H9 (cell line): ENCODE results near the gene CCDC186. TPM values are rescaled to one million over a fixed set of nuclear protein-coding genes. Genes with fewer than 3 reads are reported as not detected.

ENCODE experiments used
- DNase-seq: peaks from one replicate; pipeline ENCODE4 v3.0.0-alpha.2; 2017
- H2AFZ ChIP-seq: one replicate; pipeline ENCODE4 v1.6.1; 2013; ENCODE audit warnings: mild to moderate bottlenecking, low read length, control low read depth, moderate library complexity
- H2AK5ac ChIP-seq: 2 replicates; pipeline ENCODE4 v1.6.1; 2013; ENCODE audit warnings: low read length, control low read depth, mixed read lengths; ENCODE audit not compliant: insufficient read length
- H2BK120ac ChIP-seq: one replicate; pipeline ENCODE4 v1.6.1; 2013; ENCODE audit warnings: low read depth, mild to moderate bottlenecking, low read length, control low read depth, inconsistent platforms; ENCODE audit not compliant: poor library complexity, severe bottlenecking
- H2BK12ac ChIP-seq: 2 replicates; pipeline ENCODE4 v1.6.1; 2013; ENCODE audit warnings: low read length, control low read depth, mixed read lengths, low read depth; ENCODE audit not compliant: insufficient read length
- H2BK15ac ChIP-seq: 2 replicates; pipeline ENCODE4 v1.6.1; 2013; ENCODE audit warnings: low read depth, low read length, control low read depth
- H2BK20ac ChIP-seq: one replicate; pipeline ENCODE4 v1.6.1; 2013; ENCODE audit warnings: low read depth, mild to moderate bottlenecking, low read length, control low read depth, inconsistent platforms; ENCODE audit not compliant: poor library complexity, severe bottlenecking
- H2BK5ac ChIP-seq: 2 replicates; pipeline ENCODE4 v1.6.1; 2013; ENCODE audit warnings: low read length, control low read depth, mixed read lengths; ENCODE audit not compliant: insufficient read length
- H3K14ac ChIP-seq: 2 replicates; pipeline ENCODE4 v1.6.1; 2013; ENCODE audit warnings: low read length, control low read depth; ENCODE audit not compliant: insufficient read depth
- H3K18ac ChIP-seq: 2 replicates; pipeline ENCODE4 v1.6.1; 2013; ENCODE audit warnings: low read depth, mild to moderate bottlenecking, mixed read lengths, low read length, control low read depth; ENCODE audit not compliant: insufficient read length
- H3K23ac ChIP-seq: 2 replicates; pipeline ENCODE4 v1.6.1; 2013; ENCODE audit warnings: low read length, control low read depth, mixed read lengths, low read depth; ENCODE audit not compliant: insufficient read length
- H3K23me2 ChIP-seq: 2 replicates; pipeline ENCODE4 v1.6.1; 2013; ENCODE audit warnings: low read depth, mild to moderate bottlenecking, mixed read lengths, low read length, control low read depth; ENCODE audit not compliant: insufficient read length, poor library complexity, severe bottlenecking
- H3K27ac ChIP-seq: 2 replicates; pipeline ENCODE4 v1.5.1; 2013; ENCODE audit warnings: low read length, control low read depth, mixed read lengths, low read depth; ENCODE audit not compliant: insufficient read length
- H3K27me3 ChIP-seq: 2 replicates; pipeline ENCODE4 v1.6.1; 2013; ENCODE audit warnings: low read length, control low read depth, inconsistent platforms; ENCODE audit not compliant: insufficient read depth
- H3K4ac ChIP-seq: 2 replicates; pipeline ENCODE4 v1.6.1; 2013; ENCODE audit warnings: low read depth, mild to moderate bottlenecking, control low read depth, inconsistent platforms, low read length, moderate library complexity
- H3K4me1 ChIP-seq: 2 replicates; pipeline ENCODE4 v1.6.1; 2013; ENCODE audit warnings: low read length, control low read depth, inconsistent platforms; ENCODE audit not compliant: insufficient read depth
- H3K4me2 ChIP-seq: 2 replicates; pipeline ENCODE4 v1.6.1; 2013; ENCODE audit warnings: low read length, control low read depth, mixed read lengths; ENCODE audit not compliant: insufficient read length, insufficient read depth
- H3K56ac ChIP-seq: 2 replicates; pipeline ENCODE4 v1.6.1; 2013; ENCODE audit warnings: low read depth, mild to moderate bottlenecking, mixed read lengths, low read length, control low read depth; ENCODE audit not compliant: insufficient read length
- H3K79me1 ChIP-seq: 2 replicates; pipeline ENCODE4 v1.6.1; 2013; ENCODE audit warnings: low read depth, mild to moderate bottlenecking, moderate library complexity, low read length, control low read depth, inconsistent platforms; ENCODE audit not compliant: insufficient read depth, poor library complexity, severe bottlenecking
- H3K79me2 ChIP-seq: 2 replicates; pipeline ENCODE4 v1.6.1; 2013; ENCODE audit warnings: low read length, control low read depth, inconsistent platforms; ENCODE audit not compliant: insufficient read depth
- H3K9ac ChIP-seq: 2 replicates; pipeline ENCODE4 v1.6.1; 2013; ENCODE audit warnings: low read length, control low read depth, mixed read lengths; ENCODE audit not compliant: insufficient read length; ENCODE audit errors: extremely low read depth
- H3K9me3 ChIP-seq: one replicate; pipeline ENCODE4 v1.6.1; 2013; ENCODE audit warnings: low read depth, low read length, inconsistent platforms; ENCODE audit not compliant: control insufficient read depth
- H3T11ph ChIP-seq: one replicate; pipeline ENCODE4 v1.6.1; 2013; ENCODE audit warnings: mild to moderate bottlenecking, low read length, control low read depth, inconsistent platforms
- H4K20me1 ChIP-seq: one replicate; pipeline ENCODE4 v1.6.1; 2013; ENCODE audit not compliant: control insufficient read depth, insufficient read length, insufficient read depth
- H4K5ac ChIP-seq: 2 replicates; pipeline ENCODE4 v1.6.1; 2013; ENCODE audit warnings: low read depth, mild to moderate bottlenecking, mixed read lengths, low read length, control low read depth; ENCODE audit not compliant: insufficient read length
- H4K8ac ChIP-seq: replicated peaks from 2 replicates; pipeline ENCODE4 v1.6.1; 2013; ENCODE audit warnings: low read length, control low read depth, mixed read lengths, low read depth; ENCODE audit not compliant: insufficient read length
- H4K91ac ChIP-seq: 2 replicates; pipeline ENCODE4 v1.6.1; 2013; ENCODE audit warnings: low read depth, mild to moderate bottlenecking, moderate library complexity, mixed read lengths, low read length, control low read depth; ENCODE audit not compliant: insufficient read length
- H3K27ac Mint-ChIP-seq, 3 experiments: 2 replicates in 2 of 3; 3 replicates in 1 of 3; pipeline ENCODE4 v1.8.0; 2020 to 2021; ENCODE audit warnings: mixed read lengths in 3 of 3, mild to moderate bottlenecking in 1 of 3, moderate library complexity in 1 of 3
- H3K27me3 Mint-ChIP-seq: 2 replicates; pipeline ENCODE4 v1.8.0; 2021; ENCODE audit warnings: low read depth, mild to moderate bottlenecking, moderate library complexity, mixed read lengths
- H3K36me3 Mint-ChIP-seq, 3 experiments: 2 replicates in 2 of 3; 3 replicates in 1 of 3; pipeline ENCODE4 v1.8.0; 2020 to 2021; ENCODE audit warnings: low read depth in 3 of 3, mixed read lengths in 3 of 3; ENCODE audit not compliant: insufficient read depth in 1 of 3
- H3K4me1 Mint-ChIP-seq, 2 experiments: 2 replicates each; pipeline ENCODE4 v1.8.0; 2020; ENCODE audit warnings: mixed read lengths in 2 of 2
- H3K4me3 Mint-ChIP-seq, 2 experiments: 2 replicates in 1 of 2; 3 replicates in 1 of 2; pipeline ENCODE4 v1.8.0; 2020 to 2021; ENCODE audit warnings: mild to moderate bottlenecking in 2 of 2, mixed read lengths in 2 of 2, moderate library complexity in 1 of 2
- H3K9me3 Mint-ChIP-seq, 2 experiments: 2 replicates in 1 of 2; 3 replicates in 1 of 2; pipeline ENCODE4 v1.8.0; 2020; ENCODE audit warnings: mild to moderate bottlenecking in 2 of 2, mixed read lengths in 2 of 2, moderate library complexity in 1 of 2
- CTCF ChIP-seq: fragments of 200-600 bp; sonication (generic); conservative IDR thresholded peaks from 3 replicates; pipeline ENCODE4 v1.8.0; 2021; ENCODE audit warnings: antibody characterized with exemption, mild to moderate bottlenecking
- WGBS: extraction: QIAGEN DNeasy Blood & Tissue Kit; methylation state at CpG from one replicate; pipeline ENCODE4 v1.1.7; 2013; ENCODE audit warnings: missing lambda C conversion rate, low lambda C conversion rate, mixed read lengths; ENCODE audit not compliant: insufficient read length; ENCODE audit errors: extremely low coverage; 5-methylcytosine and 5-hydroxymethylcytosine counted together
- total RNA-seq: library from RNA; stranded (reverse); gene quantifications from 2 replicates; pipeline ENCODE4 v1.2.1, GENCODE V29; 2021

Gene CCDC186
- total RNA-seq, 1 experiment from 2014 or later: 16.7 TPM

- H2BK12ac ChIP-seq: no peak overlapping the region
- no peak overlapping the region for H3K27ac ChIP-seq
- no peak overlapping the region for H3K23ac ChIP-seq
- no peak overlapping the region for H4K8ac ChIP-seq
- no peak overlapping the region for H3K14ac ChIP-seq
- Mint-ChIP-seq H3K9me3 (peaks cover 11 to 18% of the 10 kb centered on the region in 2 experiments), H3K27ac (peak overlapping the region in 1 of 3 experiments; percentile 63; a peak in 1 of 7 replicates), H3K4me3 (no peak overlapping the region), H3K27me3 (no peaks in the 10 kb centered on the region), H3K4me1 (peaks cover 37 to 40% of the 10 kb centered on the region in 2 experiments), H3K36me3 (peaks cover 30 to 35% (median 33%) of the 10 kb centered on the region in 3 experiments)
- no peak overlapping the region for H2BK15ac ChIP-seq
- H3K9me3 ChIP-seq: no peaks in the 10 kb centered on the region
- no peak overlapping the region for H3K4ac ChIP-seq
- no peak overlapping the region for H2AFZ ChIP-seq
- H2BK120ac ChIP-seq: no peak overlapping the region
- no peak overlapping the region for H3K18ac ChIP-seq
- H3T11ph ChIP-seq: no peak overlapping the region
- H3K9ac ChIP-seq: no peak overlapping the region
- no peak overlapping the region for H3K4me2 ChIP-seq
- no peak overlapping the region for H2AK5ac ChIP-seq
- no peak overlapping the region for H4K91ac ChIP-seq
- DNase-seq: no peak
- H3K23me2 ChIP-seq: no peaks in the 10 kb centered on the region
- TF ChIP-seq CTCF: no peak
- peaks cover 2% of the 10 kb centered on the region; the same call in 1 of the 2 replicates for H3K4me1 ChIP-seq
- no peaks in the 10 kb centered on the region for H4K20me1 ChIP-seq
- H3K56ac ChIP-seq: no peak overlapping the region
- H3K27me3 ChIP-seq: no peaks in the 10 kb centered on the region
- WGBS: no CpG with 5 or more reads among the region's 3 CpGs
- H2BK5ac ChIP-seq: no peak overlapping the region
- H2BK20ac ChIP-seq: no peak overlapping the region
- H4K5ac ChIP-seq: no peak overlapping the region
- H3K79me2 ChIP-seq: peaks cover 14% of the 10 kb centered on the region; the same call in 1 of the 2 replicates
- peaks cover 7% of the 10 kb centered on the region for H3K79me1 ChIP-seq
These were observed 5.5 kb downstream of the CCDC186 start for GRCh38 chr10:114168450-114169009.
